GM19239 (cell line): Measurements from ENCODE around the gene TEX14.
A peak's percentile ranks its signal among the peaks of the same experiment; 100 is the strongest.
"Not testable (repeated sequence)": the region's sequence is repeated elsewhere in the genome, so short reads cannot be mapped to it uniquely, and the experiment has no call there.

ENCODE experiments used
- DNase-seq: peaks from one replicate; pipeline ENCODE4 v3.0.0; 2011; ENCODE audit warnings: low spot score; ENCODE audit not compliant: insufficient read length
- FAIRE-seq: peaks from 2 replicates; lab custom pipeline; 2011; peaks lifted over from hg19 to GRCh38; lab: Jason Lieb, UNC

The TEX14 gene

GRCh38 chr17:58659714-58660084 lies 32.1 kb downstream of the TEX14 start:
- not testable (repeated sequence) for DNase-seq, FAIRE-seq

- peak; percentile 56 for DNase-seq
- FAIRE-seq = peak; percentile 71
These were observed 32.8 kb downstream of the TEX14 start for GRCh38 chr17:58658804-58659713.

- DNase-seq = not testable (repeated sequence)
These were observed 33.7 kb downstream of the TEX14 start for GRCh38 chr17:58657962-58658803.

GRCh38 chr17:58648236-58648635 lies 43.6 kb downstream of the TEX14 start:
- FAIRE-seq = no peak
- no peak for DNase-seq

More at GRCh38 chr17:58657962-58658803, 33.7 kb downstream of the TEX14 start:
- FAIRE-seq = not testable (repeated sequence)

GRCh38 chr17:58643147-58643546 lies 48.7 kb downstream of the TEX14 start:
- no peak for DNase-seq
- no peak for FAIRE-seq

- no peak for DNase-seq
- no peak for FAIRE-seq
These were observed 49.9 kb downstream of the TEX14 start for GRCh38 chr17:58641887-58642311.

GRCh38 chr17:58640202-58640601 lies 51.6 kb downstream of the TEX14 start:
- DNase-seq (no peak), FAIRE-seq (no peak)

- FAIRE-seq (no peak), DNase-seq (no peak)
These were observed 52.2 kb downstream of the TEX14 start for GRCh38 chr17:58639681-58640080.

- DNase-seq = no peak
- FAIRE-seq = no peak
These were observed 54.8 kb downstream of the TEX14 start for GRCh38 chr17:58637011-58637570.

- DNase-seq = no peak
- FAIRE-seq = peak; percentile 18
These were observed 59.2 kb downstream of the TEX14 start for GRCh38 chr17:58632324-58633314.

GRCh38 chr17:58631523-58632323 lies 60.1 kb downstream of the TEX14 start:
- DNase-seq (peak; percentile 59), FAIRE-seq (peak; percentile 97)

- FAIRE-seq = peak; percentile 74
- no peak for DNase-seq
These were observed 60.8 kb downstream of the TEX14 start for GRCh38 chr17:58630883-58631522.

GRCh38 chr17:58626905-58627304 lies 64.9 kb downstream of the TEX14 start:
- FAIRE-seq = no peak
- DNase-seq = no peak

- FAIRE-seq (peak; percentile 73), DNase-seq (no peak)
These were observed 67.1 kb downstream of the TEX14 start for GRCh38 chr17:58624751-58625150.

GRCh38 chr17:58621174-58621573 lies 70.7 kb downstream of the TEX14 start:
- FAIRE-seq (peak; percentile 97), DNase-seq (no peak)

GRCh38 chr17:58618336-58618735 lies 73.5 kb downstream of the TEX14 start:
- peak; percentile 82 for FAIRE-seq
- no peak for DNase-seq

GRCh38 chr17:58617563-58617962 lies 74.3 kb downstream of the TEX14 start:
- FAIRE-seq (peak; percentile 78), DNase-seq (no peak)
